ENCODE data around the gene EEF1G.

- TF ChIP-seq CTCF (tag by site-specific recombination; IDR thresholded peaks at IDR 0.05) (no peak), GFI1B (tag by site-specific recombination; IDR thresholded peaks at IDR 0.05) (no peak), KLF10 (tag by site-specific recombination; IDR thresholded peaks at IDR 0.05) (no peak), ZBTB49 (tag by site-specific recombination; IDR thresholded peaks at IDR 0.05; ENCODE audit: low read depth) (no peak), BCL11A (tag by site-specific recombination; IDR thresholded peaks at IDR 0.05; ENCODE audit: low read depth) (no peak), GLI4 (tag by site-specific recombination; IDR thresholded peaks at IDR 0.05) (no peak)
- TF ChIP-seq, protein P1, sequence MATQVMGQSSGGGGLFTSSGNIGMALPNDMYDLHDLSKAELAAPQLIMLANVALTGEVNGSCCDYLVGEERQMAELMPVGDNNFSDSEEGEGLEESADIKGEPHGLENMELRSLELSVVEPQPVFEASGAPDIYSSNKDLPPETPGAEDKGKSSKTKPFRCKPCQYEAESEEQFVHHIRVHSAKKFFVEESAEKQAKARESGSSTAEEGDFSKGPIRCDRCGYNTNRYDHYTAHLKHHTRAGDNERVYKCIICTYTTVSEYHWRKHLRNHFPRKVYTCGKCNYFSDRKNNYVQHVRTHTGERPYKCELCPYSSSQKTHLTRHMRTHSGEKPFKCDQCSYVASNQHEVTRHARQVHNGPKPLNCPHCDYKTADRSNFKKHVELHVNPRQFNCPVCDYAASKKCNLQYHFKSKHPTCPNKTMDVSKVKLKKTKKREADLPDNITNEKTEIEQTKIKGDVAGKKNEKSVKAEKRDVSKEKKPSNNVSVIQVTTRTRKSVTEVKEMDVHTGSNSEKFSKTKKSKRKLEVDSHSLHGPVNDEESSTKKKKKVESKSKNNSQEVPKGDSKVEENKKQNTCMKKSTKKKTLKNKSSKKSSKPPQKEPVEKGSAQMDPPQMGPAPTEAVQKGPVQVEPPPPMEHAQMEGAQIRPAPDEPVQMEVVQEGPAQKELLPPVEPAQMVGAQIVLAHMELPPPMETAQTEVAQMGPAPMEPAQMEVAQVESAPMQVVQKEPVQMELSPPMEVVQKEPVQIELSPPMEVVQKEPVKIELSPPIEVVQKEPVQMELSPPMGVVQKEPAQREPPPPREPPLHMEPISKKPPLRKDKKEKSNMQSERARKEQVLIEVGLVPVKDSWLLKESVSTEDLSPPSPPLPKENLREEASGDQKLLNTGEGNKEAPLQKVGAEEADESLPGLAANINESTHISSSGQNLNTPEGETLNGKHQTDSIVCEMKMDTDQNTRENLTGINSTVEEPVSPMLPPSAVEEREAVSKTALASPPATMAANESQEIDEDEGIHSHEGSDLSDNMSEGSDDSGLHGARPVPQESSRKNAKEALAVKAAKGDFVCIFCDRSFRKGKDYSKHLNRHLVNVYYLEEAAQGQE (tag by site-specific recombination; IDR thresholded peaks at IDR 0.05), result no peak
Observed at GRCh38 chr11:62556108-62556874, 17.4 kb downstream of the EEF1G start.
